ENCODE results near the gene BCAR1. TPM values are rescaled to one million over a fixed set of nuclear protein-coding genes. Genes with fewer than 3 reads are reported as not detected.
"Not testable (repeated sequence)": the region's sequence is repeated elsewhere in the genome, so short reads cannot be mapped to it uniquely, and the experiment has no call there.

BCAR1 gene
- total RNA-seq, 6 experiments from 2014 or later = 126 to 148 (median 130) TPM

DNA sequence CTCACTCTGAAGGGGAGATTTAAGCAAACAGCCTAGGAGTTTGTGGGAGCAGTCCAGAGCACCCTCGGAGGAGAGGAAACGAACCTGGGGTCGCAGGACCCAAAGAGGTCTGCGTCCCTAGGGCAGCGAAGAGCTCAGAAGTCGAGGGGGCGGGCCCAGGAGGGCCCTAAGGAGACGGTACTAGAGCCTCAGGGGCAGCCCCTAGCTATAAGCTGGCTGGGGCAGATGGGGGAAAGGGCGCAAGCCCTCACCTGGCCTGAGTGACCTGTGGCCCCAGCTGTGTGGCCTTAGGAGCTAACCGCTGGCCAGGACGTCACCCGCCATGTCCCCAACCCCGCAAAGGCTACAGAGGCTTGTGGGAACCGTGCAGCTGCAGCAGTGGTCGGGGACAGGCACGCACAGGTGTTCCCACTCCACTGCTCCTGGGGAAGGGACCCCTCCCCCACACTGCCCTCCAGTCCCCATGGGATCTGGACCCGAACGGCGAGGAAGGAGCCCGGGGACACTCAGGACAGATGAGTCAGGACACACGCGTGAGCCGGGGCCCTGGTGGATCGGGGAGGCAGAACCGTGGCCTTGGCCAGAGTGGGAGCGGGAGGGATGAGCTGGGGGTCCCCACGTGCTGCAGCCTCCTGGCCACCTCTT lies 42.4 kb downstream of the BCAR1 start:
- Mint-ChIP-seq H3K9me3 (no peaks in the 10 kb centered on the region), H3K4me1 (ENCODE audit: low read depth) (no peaks in the 10 kb centered on the region), H3K36me3 (ENCODE audit: low read depth) (no peaks in the 10 kb centered on the region), H3K27ac (no peak overlapping the region), H3K27me3 (ENCODE audit: insufficient read depth) (peaks cover 41% of the 10 kb centered on the region), H3K4me3 (no peak overlapping the region; the same call in 1 of the 2 replicates)
- no peak for DNase-seq
- TF ChIP-seq, protein P1, sequence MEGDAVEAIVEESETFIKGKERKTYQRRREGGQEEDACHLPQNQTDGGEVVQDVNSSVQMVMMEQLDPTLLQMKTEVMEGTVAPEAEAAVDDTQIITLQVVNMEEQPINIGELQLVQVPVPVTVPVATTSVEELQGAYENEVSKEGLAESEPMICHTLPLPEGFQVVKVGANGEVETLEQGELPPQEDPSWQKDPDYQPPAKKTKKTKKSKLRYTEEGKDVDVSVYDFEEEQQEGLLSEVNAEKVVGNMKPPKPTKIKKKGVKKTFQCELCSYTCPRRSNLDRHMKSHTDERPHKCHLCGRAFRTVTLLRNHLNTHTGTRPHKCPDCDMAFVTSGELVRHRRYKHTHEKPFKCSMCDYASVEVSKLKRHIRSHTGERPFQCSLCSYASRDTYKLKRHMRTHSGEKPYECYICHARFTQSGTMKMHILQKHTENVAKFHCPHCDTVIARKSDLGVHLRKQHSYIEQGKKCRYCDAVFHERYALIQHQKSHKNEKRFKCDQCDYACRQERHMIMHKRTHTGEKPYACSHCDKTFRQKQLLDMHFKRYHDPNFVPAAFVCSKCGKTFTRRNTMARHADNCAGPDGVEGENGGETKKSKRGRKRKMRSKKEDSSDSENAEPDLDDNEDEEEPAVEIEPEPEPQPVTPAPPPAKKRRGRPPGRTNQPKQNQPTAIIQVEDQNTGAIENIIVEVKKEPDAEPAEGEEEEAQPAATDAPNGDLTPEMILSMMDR (IDR thresholded peaks at IDR 0.05) = no peak

DNA sequence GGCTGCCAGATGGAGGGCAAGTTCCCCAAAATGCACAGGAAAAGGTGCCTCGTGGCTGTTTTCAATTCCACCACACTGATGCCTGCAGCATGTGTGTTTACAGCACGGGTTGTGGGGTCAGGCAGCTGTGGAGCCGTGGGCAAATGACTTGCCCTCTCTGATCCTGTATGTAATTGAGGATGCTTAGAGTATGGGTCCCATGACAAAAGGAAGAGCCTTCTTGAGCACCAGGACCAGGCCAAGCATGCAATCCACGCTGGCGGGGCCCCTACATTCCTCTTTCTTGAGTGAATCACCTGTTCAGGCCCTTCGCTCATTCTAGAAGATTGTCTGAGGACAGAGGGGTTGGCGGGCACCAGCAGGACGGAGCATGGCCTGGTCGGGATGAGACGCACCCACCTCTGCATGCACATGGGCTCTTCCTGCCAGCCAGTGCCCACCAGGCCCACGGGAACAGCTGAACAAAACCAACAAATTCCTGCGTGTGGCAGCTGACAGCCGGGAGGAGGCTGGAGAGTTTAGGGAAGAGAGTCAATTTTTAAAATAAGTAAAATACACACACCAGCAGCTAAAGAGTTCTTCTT lies 43.1 kb downstream of the BCAR1 start:
- Mint-ChIP-seq H3K4me1 (ENCODE audit: low read depth) (no peaks in the 10 kb centered on the region), H3K36me3 (ENCODE audit: low read depth) (no peaks in the 10 kb centered on the region), H3K27me3 (ENCODE audit: insufficient read depth) (peaks cover 37% of the 10 kb centered on the region), H3K9me3 (no peaks in the 10 kb centered on the region), H3K27ac (no peak overlapping the region), H3K4me3 (no peak overlapping the region; the same call in 1 of the 2 replicates)
- no peak for DNase-seq
- TF ChIP-seq, protein P1 (IDR thresholded peaks at IDR 0.05) = no peak

DNA sequence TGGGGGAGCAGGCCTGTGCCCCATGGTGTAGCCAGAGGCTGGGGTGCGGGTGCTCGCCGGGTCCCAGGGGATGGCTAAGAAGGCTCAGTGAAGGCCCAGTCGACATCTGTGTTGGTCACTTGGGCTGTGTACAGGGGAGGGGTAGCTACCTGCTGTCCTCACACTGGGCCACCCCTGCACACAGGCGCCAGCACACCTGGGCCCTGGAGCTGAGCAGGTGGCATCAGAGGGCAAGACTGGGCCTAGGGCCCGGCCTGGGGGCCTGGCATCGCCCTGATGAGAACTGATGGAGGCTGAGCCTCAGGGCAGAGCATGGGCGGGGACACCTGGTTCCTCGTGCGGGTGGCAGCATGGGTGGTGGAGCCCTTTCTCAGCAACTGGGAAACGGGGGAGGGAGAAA lies 43.6 kb downstream of the BCAR1 start:
- Mint-ChIP-seq H3K9me3 (no peaks in the 10 kb centered on the region), H3K27ac (no peak overlapping the region; the same call in 1 of the 2 replicates), H3K4me3 (peak overlapping the region; percentile 46; the same call in 1 of the 2 replicates), H3K27me3 (ENCODE audit: insufficient read depth) (peaks cover 35% of the 10 kb centered on the region), H3K36me3 (ENCODE audit: low read depth) (no peaks in the 10 kb centered on the region), H3K4me1 (ENCODE audit: low read depth) (no peaks in the 10 kb centered on the region)
- TF ChIP-seq, protein P1 (IDR thresholded peaks at IDR 0.05) = no peak
- no peak for DNase-seq

DNA sequence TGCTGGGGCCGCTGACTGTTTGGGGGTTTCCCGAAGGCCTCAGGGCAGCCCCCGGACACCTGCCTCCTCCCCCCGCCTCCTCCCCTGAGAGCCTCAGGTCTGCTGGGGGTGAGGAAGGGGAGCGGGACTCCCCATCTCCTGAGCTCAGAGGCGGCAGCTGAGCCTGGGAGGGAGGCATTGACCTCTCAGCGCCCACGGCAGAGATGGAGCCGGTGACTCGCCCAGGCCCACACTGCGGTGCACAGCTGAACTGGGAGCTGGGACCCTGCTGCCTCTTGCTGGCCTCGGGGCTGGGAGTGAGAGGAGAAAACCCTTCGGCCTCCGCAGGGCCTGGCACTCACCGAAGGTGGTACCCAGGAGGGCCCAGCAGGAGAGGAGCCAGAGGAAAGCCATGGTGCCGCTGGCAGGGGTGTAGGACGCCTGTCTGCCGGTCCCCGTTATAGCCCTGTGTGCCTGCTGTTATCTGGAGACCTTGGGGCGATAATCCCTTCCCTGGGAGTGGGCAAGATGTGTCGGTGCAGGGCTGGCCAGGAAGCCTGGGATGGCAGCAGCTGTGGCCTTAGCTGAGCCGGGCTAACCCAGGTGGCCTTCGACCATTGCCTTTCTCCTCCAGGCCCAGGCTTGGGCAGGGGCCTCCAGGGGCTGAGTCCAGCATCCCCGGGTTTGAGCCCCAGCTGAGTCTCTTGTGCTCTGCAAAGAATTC lies 44.5 kb downstream of the BCAR1 start, which contains the start of gene CTRB2:
Gene CTRB2, minus strand, starts transcription at position 413 of the 703 bp plus-strand sequence. Its CDS starts 20 bp downstream, at position 393.
- H3K27ac Mint-ChIP-seq = peak within 1 kb of the TSS; percentile 21; the same call in 1 of the 2 replicates

DNA sequence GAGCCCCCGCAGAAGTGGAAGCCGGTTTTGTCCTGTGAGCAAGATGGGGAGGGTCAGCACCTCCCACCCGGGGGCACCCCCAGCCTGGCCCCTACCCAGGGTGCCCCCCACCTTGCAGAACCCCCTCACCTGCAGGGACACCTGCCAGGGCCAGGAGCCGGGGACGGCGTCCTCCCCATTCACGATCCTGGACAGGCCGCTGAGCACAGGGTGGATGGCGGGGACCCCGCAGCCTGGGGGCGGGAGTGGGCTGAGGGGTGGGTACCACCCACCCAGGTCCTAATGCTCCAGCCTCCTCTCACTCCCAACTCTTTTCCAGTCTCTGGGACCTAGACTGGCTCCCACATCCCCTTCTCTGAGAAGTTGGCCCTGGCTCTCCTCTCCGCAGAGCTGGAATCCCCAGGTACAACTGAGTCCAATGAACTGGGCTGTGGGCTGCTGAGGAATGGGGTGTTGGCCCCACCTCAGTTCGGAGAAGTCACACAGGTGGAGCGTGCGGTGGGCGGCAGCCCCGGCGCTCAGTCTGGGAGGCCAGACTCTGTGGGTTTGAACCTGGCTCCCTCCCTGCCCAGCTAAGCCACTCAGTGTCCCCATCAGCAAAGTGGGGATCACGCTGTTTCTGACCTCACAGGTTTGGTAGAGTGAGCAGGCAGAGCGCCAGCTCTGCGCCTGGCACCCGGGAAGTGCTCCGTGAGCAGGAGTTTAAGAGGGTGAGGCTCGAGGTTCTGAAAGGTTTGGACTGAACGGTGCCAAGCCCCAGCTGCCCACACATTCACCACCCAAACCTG lies 45.3 kb downstream of the BCAR1 start:
- H3K4me1 Mint-ChIP-seq (ENCODE audit: low read depth); H3K4me3 Mint-ChIP-seq; H3K36me3 Mint-ChIP-seq (ENCODE audit: low read depth); H3K9me3 Mint-ChIP-seq; H3K27ac Mint-ChIP-seq; DNase-seq: not testable (repeated sequence)
- H3K27me3 Mint-ChIP-seq (ENCODE audit: insufficient read depth) = peaks cover 34% of the 10 kb centered on the region

More for the DNA sequence above, 44.5 kb downstream of the BCAR1 start, which contains the start of gene CTRB2:
- Mint-ChIP-seq H3K27me3 (ENCODE audit: insufficient read depth) (peaks cover 35% of the 10 kb centered on the region), H3K36me3 (ENCODE audit: low read depth) (no peaks in the 10 kb centered on the region), H3K9me3 (no peaks in the 10 kb centered on the region), H3K4me3 (peak within 1 kb of the TSS; percentile 46; the same call in 1 of the 2 replicates), H3K4me1 (ENCODE audit: low read depth) (no peaks in the 10 kb centered on the region)
- DNase-seq = no peak
- TF ChIP-seq, protein P1 (IDR thresholded peaks at IDR 0.05) = no peak

DNA sequence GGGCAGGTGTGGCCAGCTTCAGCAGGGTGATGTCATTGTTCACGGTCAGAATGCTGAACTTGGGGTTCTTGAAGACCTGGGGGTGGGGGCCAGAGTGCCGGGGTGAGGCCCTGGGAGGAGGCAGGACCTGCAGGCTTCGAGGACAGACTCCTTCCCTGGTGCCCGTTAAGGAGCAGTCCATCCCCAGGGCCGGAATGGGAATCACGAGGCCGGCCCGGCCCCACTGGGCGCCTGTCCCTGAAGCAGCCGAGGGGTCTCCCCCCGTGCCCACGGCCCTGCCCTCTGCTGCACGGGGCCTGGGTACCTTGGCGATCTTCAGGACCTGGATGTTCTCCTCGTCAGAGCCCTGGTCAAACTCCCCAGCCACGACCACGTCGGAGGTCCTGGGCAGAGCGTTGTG lies 46.0 kb downstream of the BCAR1 start:
- DNase-seq; H3K4me1 Mint-ChIP-seq (ENCODE audit: low read depth); H3K4me3 Mint-ChIP-seq; H3K9me3 Mint-ChIP-seq; H3K27ac Mint-ChIP-seq; H3K36me3 Mint-ChIP-seq (ENCODE audit: low read depth): not testable (repeated sequence)
- H3K27me3 Mint-ChIP-seq (ENCODE audit: insufficient read depth) = peaks cover 33% of the 10 kb centered on the region

DNA sequence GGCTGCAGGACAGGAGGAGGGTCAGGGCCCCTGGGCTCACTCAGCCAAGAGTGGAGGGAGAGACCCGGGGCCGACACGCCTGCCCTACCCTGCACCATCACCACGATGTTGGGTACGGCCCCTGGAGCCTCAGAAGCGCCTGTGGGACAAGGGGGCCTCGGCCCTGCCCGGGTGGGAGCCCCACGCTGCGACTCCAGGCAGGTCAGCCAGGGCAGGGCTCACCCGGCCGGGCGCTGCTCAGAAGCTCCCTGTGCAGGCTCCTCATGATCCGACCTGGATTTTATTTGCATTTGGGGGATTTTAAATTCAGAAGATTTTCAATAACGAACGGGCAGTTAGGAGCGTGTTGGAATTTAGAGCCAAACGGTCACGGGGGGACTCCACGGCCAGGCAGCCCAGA lies 46.5 kb downstream of the BCAR1 start:
- H3K9me3 Mint-ChIP-seq; DNase-seq; H3K4me1 Mint-ChIP-seq (ENCODE audit: low read depth); H3K4me3 Mint-ChIP-seq; H3K36me3 Mint-ChIP-seq (ENCODE audit: low read depth); H3K27ac Mint-ChIP-seq: not testable (repeated sequence)
- peaks cover 33% of the 10 kb centered on the region for H3K27me3 Mint-ChIP-seq (ENCODE audit: insufficient read depth)
